ENCODE results near the gene PTGES3.

DNA sequence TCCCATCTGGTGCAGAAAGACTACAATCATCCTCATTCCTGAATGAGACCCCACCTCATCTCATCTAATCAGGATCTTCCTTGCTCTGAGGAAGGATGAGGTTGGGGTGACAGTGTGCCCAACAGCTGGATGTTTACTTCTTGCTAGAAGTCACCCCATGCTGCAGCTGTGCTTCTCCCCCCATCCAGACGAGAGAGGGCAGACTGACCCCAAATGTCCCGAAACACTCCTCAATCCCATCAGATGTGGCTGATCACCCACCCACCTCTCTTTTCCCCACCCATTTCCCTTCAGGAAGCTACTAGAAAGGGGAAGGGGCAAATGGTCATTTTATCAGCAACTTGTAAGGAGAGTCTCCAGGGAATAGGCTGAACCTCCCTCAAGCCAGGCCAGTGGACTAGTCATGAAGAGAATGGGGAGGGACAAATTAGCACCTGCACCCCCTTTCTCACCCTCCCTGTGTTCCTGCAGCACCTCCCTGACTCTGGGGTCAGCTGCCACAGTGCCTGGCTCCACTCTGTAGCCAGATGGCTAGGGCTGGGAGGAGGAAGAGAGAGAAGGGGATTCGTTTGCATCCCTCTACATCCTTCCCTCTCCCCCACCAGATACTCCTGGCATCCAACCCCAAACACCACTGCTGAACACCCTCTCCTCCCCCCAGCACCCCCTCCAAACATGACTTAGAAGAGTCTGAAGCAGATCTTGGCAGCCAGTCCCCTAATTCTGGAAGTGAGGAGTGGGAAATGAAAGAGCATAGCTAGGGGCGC is 55.2 kb downstream of the PTGES3 start:
- no peak for TF ChIP-seq POLR2A (IDR thresholded peaks at IDR 0.05)
- TF ChIP-seq, protein P1, sequence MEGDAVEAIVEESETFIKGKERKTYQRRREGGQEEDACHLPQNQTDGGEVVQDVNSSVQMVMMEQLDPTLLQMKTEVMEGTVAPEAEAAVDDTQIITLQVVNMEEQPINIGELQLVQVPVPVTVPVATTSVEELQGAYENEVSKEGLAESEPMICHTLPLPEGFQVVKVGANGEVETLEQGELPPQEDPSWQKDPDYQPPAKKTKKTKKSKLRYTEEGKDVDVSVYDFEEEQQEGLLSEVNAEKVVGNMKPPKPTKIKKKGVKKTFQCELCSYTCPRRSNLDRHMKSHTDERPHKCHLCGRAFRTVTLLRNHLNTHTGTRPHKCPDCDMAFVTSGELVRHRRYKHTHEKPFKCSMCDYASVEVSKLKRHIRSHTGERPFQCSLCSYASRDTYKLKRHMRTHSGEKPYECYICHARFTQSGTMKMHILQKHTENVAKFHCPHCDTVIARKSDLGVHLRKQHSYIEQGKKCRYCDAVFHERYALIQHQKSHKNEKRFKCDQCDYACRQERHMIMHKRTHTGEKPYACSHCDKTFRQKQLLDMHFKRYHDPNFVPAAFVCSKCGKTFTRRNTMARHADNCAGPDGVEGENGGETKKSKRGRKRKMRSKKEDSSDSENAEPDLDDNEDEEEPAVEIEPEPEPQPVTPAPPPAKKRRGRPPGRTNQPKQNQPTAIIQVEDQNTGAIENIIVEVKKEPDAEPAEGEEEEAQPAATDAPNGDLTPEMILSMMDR (IDR thresholded peaks at IDR 0.05 in 8 of 11, conservative IDR thresholded peaks at IDR 0.05 in 3 of 11): no peak
